ENCODE results near the gene DLG2. TPM values are rescaled to one million over a fixed set of nuclear protein-coding genes. Genes with fewer than 3 reads are reported as not detected.

DLG2 gene
- total and polyA plus RNA-seq, 2 donors (not counting 3 experiments of a cell fraction or from before 2014, with no cell fraction given): 0.15 to 1.1 TPM

- no peak overlapping the region for H3K4me3 ChIP-seq (replicated peaks in 1 of 3; ENCODE audit: insufficient read depth in 1 of 3, low read depth in 1 of 3, low read length in 3 of 3)
- H3K27ac ChIP-seq (ENCODE audit: insufficient read depth, low read depth, low read length): no peak overlapping the region
- H3K36me3 ChIP-seq (ENCODE audit: control insufficient read depth in 2 of 2, extremely low read depth in 1 of 2, insufficient read depth in 2 of 2, low read length in 2 of 2): no peaks in the 10 kb centered on the region
- FAIRE-seq: no peak
- intact Hi-C loops (cut with micrococcal nuclease) (no loop called here), dilution Hi-C loops (cut with MboI; ENCODE audit: extremely low pct_ligation_motif_present, low sequenced_read_pairs) (no loop called here)
- H3K9me1 ChIP-seq (replicated peaks; ENCODE audit: control insufficient read depth, extremely low read depth, insufficient read depth, low read length): no peaks in the 10 kb centered on the region
- H2AFZ ChIP-seq (ENCODE audit: low read depth, low read length): no peak overlapping the region
- H3K4me1 ChIP-seq (ENCODE audit: control insufficient read depth, extremely low read depth, insufficient read depth, low read length): no peaks in the 10 kb centered on the region
- POLR2A ChIA-PET: no interaction called here
- no TSS peak for BruUV-seq (replicated peaks)
- H3K27me3 ChIP-seq (ENCODE audit: control insufficient read depth in 2 of 2, insufficient read depth in 2 of 2, low read length in 2 of 2): no peaks in the 10 kb centered on the region
- no peak for TF ChIP-seq MYC (IDR thresholded peaks at IDR 0.05; ENCODE audit: low read depth, low read length)
- no peak for TF ChIP-seq FOS (IDR thresholded peaks at IDR 0.05; ENCODE audit: borderline replicate concordance, insufficient read depth, low read length)
- no peak for TF ChIP-seq POLR2A (IDR thresholded peaks at IDR 0.05; ENCODE audit: low read depth, low read length)
- TF ChIP-seq EZH2 (IDR thresholded peaks at IDR 0.05; ENCODE audit: borderline replicate concordance, low read depth, low read length, severe bottlenecking): no peak
- TF ChIP-seq GATA2 (IDR thresholded peaks at IDR 0.05; ENCODE audit: insufficient read depth, insufficient read length, low read depth, low read length): no peak
- no peak for TF ChIP-seq CTCF (IDR thresholded peaks at IDR 0.05; ENCODE audit: extremely low read depth in 1 of 2, insufficient read depth in 1 of 2, low read depth in 1 of 2, low read length in 2 of 2)
- TF ChIP-seq POLR2AphosphoS5 (IDR thresholded peaks at IDR 0.05; ENCODE audit: insufficient read depth, low read depth, low read length): no peak
- TF ChIP-seq MAX (IDR thresholded peaks at IDR 0.05; ENCODE audit: insufficient read depth, insufficient read length): no peak
- no peak for TF ChIP-seq JUN (IDR thresholded peaks at IDR 0.05; ENCODE audit: borderline replicate concordance, insufficient read depth, insufficient read length, low read depth)
- H3K4me2 ChIP-seq (ENCODE audit: insufficient read depth, low read length): no peak overlapping the region
- H3K79me2 ChIP-seq (ENCODE audit: control insufficient read depth, insufficient read depth, low read length): no peaks in the 10 kb centered on the region
- CTCF ChIA-PET: no interaction called here
- DNase-seq (ENCODE audit: low read depth, low spot score): no peak
- no peak overlapping the region for H3K9ac ChIP-seq (replicated peaks; ENCODE audit: extremely low read depth, insufficient read depth, low read length)
- peaks cover 2% of the 10 kb centered on the region for H3K9me3 ChIP-seq (replicated peaks; ENCODE audit: control insufficient read depth, insufficient read depth, low read length)
- H4K20me1 ChIP-seq (replicated peaks; ENCODE audit: control insufficient read depth, extremely low read depth, insufficient read depth, low read length): no peaks in the 10 kb centered on the region
Observed at GRCh38 chr11:84420271-84420670, 1206.9 kb downstream of the DLG2 start.
